GM21723 (cell line): ENCODE results near the gene DMRT2.

ENCODE experiments used
- ATAC-seq: cut with Tn5 transposase; IDR thresholded peaks from one replicate; pipeline ENCODE4 v1.9.1; 2021; ENCODE audit warnings: mild to moderate bottlenecking, moderate library complexity; ENCODE audit not compliant: unreplicated experiment

The DMRT2 gene

DNA sequence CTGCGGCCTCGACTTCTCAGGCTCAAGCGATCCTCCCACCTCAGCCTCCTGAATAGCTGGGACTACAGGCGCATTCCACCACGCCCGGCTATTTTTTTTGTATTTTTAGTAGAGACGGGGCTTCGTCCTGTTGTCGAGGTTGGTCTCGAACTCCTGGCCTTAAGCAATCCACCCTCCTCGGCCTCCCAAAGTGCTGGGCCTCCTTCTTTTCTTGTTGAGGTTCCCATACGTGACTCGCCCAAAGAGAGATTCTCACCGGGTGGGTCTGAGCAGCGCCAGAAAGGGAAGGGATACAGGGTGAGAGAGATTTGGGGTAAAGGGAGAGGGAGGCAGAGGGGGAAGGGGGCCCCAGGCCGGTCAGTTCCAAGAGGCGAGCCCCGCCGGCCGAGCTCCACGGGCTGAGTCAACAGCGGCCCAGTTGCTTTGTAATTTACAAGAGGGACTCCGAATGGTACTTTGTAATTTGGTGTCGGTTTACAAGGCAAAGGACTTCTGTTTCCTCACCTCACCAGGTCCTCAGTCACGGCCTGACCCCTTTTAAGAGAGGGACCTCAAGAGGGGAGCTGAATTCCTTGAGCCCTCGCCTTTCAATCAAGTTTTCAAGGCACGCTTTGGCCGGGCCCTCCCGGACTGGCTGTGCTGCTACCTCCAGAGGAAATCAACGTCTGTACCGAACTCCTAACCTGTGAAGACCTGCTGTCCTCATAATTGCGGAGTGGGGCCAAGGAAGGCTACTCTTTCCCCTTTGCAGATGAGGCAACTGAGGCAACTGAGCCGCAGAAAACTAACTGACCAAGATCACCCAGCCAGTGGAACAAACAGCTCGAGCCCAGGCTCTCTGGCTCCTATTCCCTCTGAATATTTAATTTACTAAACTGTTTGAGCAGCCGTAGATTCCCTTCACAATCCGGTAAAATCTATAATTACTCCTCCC, 3.3 kb upstream of the DMRT2 start:
- ATAC-seq = no peak

- ATAC-seq = no peak
These were observed 2.4 kb upstream of the DMRT2 start for GRCh38 chr9:1047591-1048230.

- no peak for ATAC-seq
These were observed 1.9 kb upstream of the DMRT2 start for GRCh38 chr9:1048231-1048619.

GRCh38 chr9:1048811-1049210, 1.3 kb upstream of the DMRT2 start:
- ATAC-seq = no peak

DNA sequence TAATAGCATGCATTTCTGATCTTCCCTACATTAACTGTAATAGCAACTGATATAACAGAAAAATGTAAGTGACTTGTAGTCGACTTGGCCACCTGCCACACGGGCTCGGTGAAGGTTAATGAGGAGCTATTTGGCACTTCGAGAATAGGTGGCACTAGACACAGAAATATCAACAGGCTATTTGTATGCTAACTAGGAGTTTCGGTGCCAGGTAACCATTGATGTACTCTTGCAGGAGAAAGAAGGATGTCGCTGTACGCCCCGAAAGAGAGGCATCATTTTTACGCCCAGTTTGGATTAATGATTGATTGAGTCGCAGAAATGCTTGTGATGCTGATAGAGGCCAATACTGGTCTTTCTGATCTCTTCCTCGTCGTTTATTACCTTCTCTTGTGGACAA, 516 bp upstream of the DMRT2 start:
- no peak for ATAC-seq

GRCh38 chr9:1051210-1051583, 1.0 kb downstream of the DMRT2 start:
- no peak for ATAC-seq

GRCh38 chr9:1051584-1052275, 1.6 kb downstream of the DMRT2 start:
- ATAC-seq = no peak

GRCh38 chr9:1052365-1053281, 2.5 kb downstream of the DMRT2 start:
- ATAC-seq = no peak

GRCh38 chr9:1053282-1053621, 3.1 kb downstream of the DMRT2 start:
- ATAC-seq = no peak

DNA sequence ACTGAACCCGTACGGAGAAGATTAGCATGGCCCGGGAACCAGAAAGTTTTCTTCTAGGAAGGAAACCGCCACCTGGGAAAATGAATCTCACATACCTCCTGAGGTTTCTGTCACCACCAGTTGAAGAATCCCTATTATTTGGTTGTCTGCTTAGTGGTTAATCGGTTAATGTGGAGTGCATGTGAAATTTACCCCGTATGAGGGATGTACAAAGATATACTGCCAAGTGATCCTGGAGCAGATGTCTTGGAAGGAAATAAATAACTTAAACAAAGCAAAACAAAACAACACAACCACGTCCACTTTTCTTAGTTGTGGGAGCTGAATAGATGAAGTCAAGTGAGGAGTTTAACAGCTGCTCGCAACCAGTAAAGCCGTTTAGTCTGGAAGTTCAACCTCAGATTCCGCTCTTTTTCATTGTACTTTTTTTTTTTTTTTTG, 3.8 kb downstream of the DMRT2 start:
- ATAC-seq = no peak

DNA sequence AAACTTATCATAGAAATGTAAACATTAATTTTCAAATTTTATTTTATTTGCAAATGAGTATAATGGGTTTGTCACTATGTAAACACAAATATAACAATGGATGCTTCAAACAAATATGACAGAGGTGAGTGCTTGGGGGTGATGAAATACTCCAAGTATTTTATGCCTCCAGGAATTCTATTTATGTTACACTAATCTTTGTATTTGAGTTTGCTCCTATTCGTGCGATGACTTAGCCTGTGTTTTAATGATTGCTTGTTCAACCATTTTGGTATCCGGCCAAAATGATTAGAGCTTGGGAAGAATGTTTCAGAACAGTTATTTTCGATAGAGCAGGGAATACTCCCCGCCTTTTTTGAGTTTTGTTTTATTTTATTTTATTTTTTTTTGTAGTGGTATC, 5.0 kb downstream of the DMRT2 start:
- ATAC-seq = no peak

DNA sequence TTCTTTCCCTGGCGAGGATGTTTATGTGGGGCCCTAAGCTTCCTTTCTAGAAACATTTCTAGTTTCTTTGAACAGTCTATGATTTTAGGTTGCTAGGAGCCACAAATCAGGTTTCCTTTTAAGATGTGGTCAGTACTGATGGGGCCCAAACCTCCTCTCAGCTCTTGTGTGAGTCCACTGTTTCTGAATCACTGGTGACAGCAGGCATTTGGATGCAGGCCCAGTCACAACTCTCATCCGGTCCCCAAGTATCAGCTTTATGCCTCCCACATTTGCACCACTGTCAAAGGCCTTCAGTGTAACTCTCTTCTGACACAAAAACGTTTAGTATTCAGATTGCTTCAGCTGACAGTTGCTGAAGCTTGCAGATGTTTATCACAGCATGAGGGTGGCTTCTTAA, 7.8 kb downstream of the DMRT2 start:
- ATAC-seq = no peak

DNA sequence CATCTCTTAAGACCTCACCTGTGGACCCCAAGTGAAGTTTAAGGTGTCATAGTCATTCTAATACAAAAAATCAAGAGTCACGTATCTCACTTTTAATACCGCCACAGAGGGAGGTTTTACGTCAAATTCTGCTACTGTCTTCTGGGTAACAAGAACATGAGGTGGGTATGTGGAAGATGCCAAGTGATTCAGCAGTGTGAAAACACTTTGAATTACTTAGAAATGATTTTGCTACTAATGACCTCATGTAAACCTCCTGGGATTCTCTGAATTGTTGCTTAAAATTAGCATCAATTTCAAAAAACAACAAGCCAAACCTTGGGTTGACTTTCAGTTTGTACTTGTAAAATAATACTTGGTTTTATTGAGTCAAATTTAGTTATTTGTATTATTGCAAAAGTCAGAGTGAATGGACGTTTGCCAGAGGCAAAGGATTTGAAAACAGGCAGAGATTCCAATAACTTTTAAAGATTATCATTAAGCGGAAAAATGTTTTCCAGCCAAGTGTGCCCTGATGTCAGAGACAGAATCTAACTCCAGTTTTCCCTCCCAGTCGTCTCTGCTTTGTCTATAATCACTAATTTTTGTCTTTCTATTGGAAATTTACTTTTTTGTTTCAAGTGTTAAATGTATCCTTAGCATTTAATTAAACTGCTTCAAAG, 8.8 kb downstream of the DMRT2 start:
- no peak for ATAC-seq

DNA sequence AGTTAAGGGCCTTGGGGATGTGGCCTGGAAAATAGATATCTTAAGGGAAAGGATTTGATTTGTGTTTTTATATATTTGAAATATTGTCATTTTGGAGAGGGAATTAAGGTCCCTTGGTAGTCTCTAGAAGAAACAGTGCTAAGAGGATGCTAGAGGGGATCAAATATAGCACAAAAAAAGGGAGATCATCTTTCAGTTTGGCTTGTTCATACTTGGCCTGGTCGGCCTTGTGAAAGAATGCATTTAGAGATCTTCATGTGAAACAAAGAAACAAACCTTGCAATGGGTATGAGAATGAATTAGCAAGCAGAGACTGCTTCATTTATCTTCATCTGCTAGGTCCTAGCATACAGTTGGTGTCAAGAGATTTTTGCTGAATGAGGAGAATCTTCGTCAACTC, 15.0 kb downstream of the DMRT2 start:
- no peak for ATAC-seq

DNA sequence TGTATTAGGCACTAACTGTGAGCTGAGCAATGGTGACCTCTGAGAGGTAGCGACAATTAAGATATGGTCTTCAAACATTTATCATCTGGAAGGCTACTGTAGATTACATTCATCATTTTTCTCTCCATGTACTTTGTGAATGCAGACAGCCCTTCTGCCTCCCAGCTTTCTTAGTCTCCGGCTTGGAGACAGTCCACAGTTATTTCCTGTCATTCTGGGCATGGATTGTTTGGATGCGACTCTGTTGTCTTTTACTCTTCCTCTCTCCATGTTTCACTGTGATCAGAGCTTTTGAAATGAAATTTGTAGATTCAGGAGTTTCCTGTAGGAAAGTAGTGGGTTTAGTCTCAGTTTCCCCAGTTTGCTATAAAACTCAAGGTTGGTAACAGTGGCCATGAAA, 20.5 kb downstream of the DMRT2 start:
- ATAC-seq = no peak

DNA sequence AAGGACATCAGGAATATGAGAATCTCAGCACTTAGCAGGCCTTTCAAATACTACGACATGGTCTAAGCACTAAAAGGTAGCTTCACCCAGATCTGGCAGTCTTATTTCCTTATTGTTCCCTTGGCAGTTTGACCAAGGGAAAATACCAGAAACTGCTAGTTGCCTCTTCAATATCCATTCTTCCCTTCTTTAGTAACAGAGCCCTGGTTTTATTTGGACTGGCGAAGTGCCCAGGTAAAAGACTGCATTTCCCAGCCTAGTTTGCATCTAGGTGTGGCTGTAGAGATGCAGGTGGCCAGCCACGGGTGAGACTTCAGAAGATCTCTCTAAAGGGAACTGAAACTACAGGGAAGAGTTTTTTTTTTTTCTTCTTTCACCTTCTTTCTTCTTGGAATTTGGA, 21.6 kb downstream of the DMRT2 start:
- no peak for ATAC-seq

- ATAC-seq = no peak
These were observed 23.3 kb downstream of the DMRT2 start for GRCh38 chr9:1073497-1073896.

DNA sequence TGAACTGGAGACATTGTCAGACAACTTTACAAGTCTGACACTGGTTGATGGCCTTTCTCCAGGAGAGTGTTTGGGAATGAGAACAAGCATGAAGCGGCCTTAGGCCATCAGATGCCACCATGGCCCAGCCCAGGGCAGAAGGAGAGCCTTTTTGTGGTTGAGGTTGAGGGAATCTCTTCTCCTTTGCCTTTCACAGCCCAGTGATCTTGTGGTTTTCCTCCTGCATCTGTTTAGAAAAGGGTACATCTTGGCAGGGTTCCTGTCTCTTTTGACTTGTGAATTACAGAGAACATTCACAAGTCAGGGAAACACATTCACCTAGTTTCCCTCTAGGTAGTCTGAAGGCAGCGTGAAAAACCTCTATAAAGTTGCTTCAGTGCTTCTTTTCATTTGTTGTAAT, 27.5 kb downstream of the DMRT2 start:
- ATAC-seq = no peak

DNA sequence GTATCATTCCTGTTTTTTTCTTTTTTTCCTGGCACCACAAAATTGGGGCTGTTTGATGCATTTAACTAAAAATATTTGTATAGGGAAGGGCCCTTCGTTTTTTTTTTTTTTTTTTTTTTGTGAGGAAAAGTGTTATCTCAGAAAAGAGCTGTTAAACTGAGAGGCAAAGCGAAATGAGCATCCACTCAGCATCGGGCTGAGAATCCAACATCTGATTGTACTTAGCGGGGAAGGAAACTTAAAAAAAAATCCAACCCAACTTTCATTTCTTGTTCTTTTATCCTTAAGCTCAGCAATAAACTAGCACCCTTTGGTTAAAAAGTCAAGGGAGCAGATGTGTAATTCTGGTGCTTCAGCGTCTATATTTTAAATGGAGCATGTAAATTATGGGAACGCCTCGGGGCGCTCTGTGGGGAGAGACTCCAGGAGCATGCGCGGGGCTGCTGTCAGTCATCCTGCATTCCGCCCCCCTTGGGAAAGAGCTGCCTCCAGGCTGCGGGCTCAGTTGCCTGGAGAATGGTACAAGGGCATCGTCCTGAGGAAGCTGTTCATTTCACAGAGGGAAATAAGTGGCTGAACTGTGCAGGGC, 33.3 kb downstream of the DMRT2 start:
- no peak for ATAC-seq

GRCh38 chr9:1085086-1085485, 34.9 kb downstream of the DMRT2 start:
- ATAC-seq = no peak
